Activated naive CD8-positive, alpha-beta T cell treated with anti-CD3 and anti-CD28 coated beads, Interleukin-2, amount 50 U/mL, for 24 hours (primary cell): ENCODE results near the gene MYO9A.
A peak's percentile ranks its signal among the peaks of the same experiment; 100 is the strongest.

Experiments
- ATAC-seq: fragments of 150-1000 bp; cut with Tn5 transposase; one replicate; pipeline ENCODE4 v1.10.0; 2021
- DNase-seq: peaks from one replicate; pipeline ENCODE4 v3.0.0; 2021
- H3K27ac Mint-ChIP-seq: one replicate; pipeline ENCODE4 v1.8.0; 2021; ENCODE audit warnings: mild to moderate bottlenecking, mixed read lengths
- H3K27me3 Mint-ChIP-seq: one replicate; pipeline ENCODE4 v1.8.0; 2021; ENCODE audit warnings: mixed read lengths
- H3K36me3 Mint-ChIP-seq: one replicate; pipeline ENCODE4 v1.8.0; 2021; ENCODE audit warnings: low read depth, mixed read lengths
- H3K4me1 Mint-ChIP-seq: one replicate; pipeline ENCODE4 v1.8.0; 2021; ENCODE audit warnings: mixed read lengths
- H3K4me3 Mint-ChIP-seq: one replicate; pipeline ENCODE4 v1.8.0; 2021; ENCODE audit warnings: mild to moderate bottlenecking, moderate library complexity, mixed read lengths
- H3K9me3 Mint-ChIP-seq: one replicate; pipeline ENCODE4 v1.8.0; 2021; ENCODE audit warnings: mixed read lengths

MYO9A gene

GRCh38 chr15:71788646-71789579, 329.0 kb downstream of the MYO9A start:
- no peak overlapping the region for H3K27ac Mint-ChIP-seq

GRCh38 chr15:71786673-71787072, 331.3 kb downstream of the MYO9A start:
- Mint-ChIP-seq H3K4me1 (no peaks in the 10 kb centered on the region), H3K36me3 (no peaks in the 10 kb centered on the region), H3K4me3 (no peak overlapping the region), H3K9me3 (no peaks in the 10 kb centered on the region), H3K27me3 (peaks cover 15% of the 10 kb centered on the region), H3K27ac (no peak overlapping the region)
- no peak for ATAC-seq
- no peak for DNase-seq

More at GRCh38 chr15:71788646-71789579, 329.0 kb downstream of the MYO9A start:
- no peak for DNase-seq
- Mint-ChIP-seq H3K9me3 (no peaks in the 10 kb centered on the region), H3K36me3 (no peaks in the 10 kb centered on the region), H3K27me3 (peaks cover 16% of the 10 kb centered on the region), H3K4me3 (no peak overlapping the region), H3K4me1 (no peaks in the 10 kb centered on the region)
- ATAC-seq, result no peak

- Mint-ChIP-seq H3K27ac (no peak overlapping the region), H3K9me3 (no peaks in the 10 kb centered on the region), H3K36me3 (no peaks in the 10 kb centered on the region), H3K4me3 (no peak overlapping the region), H3K27me3 (peaks cover 21% of the 10 kb centered on the region), H3K4me1 (peaks cover 1% of the 10 kb centered on the region)
- DNase-seq (no peak), ATAC-seq (no peak)
Observed at GRCh38 chr15:71785996-71786395, 332.0 kb downstream of the MYO9A start.

GRCh38 chr15:71784719-71785118, 333.2 kb downstream of the MYO9A start:
- Mint-ChIP-seq H3K27ac (no peak overlapping the region), H3K4me3 (no peak overlapping the region), H3K27me3 (peaks cover 27% of the 10 kb centered on the region), H3K36me3 (no peaks in the 10 kb centered on the region), H3K4me1 (peaks cover 4% of the 10 kb centered on the region), H3K9me3 (no peaks in the 10 kb centered on the region)
- peak; percentile 35 for DNase-seq
- ATAC-seq, result no peak

GRCh38 chr15:71782422-71783165, 335.4 kb downstream of the MYO9A start:
- DNase-seq (no peak), ATAC-seq (no peak)
- H3K27me3 Mint-ChIP-seq, result peaks cover 24% of the 10 kb centered on the region
- no peak overlapping the region for H3K4me3 Mint-ChIP-seq
- H3K27ac Mint-ChIP-seq, result no peak overlapping the region
- H3K36me3 Mint-ChIP-seq, result no peaks in the 10 kb centered on the region
- no peaks in the 10 kb centered on the region for H3K9me3 Mint-ChIP-seq
- H3K4me1 Mint-ChIP-seq, result peaks cover 4% of the 10 kb centered on the region

GRCh38 chr15:71781965-71782265, 336.0 kb downstream of the MYO9A start:
- ATAC-seq, result no peak
- H3K4me1 Mint-ChIP-seq, result peaks cover 4% of the 10 kb centered on the region

GRCh38 chr15:71781179-71781964, 336.6 kb downstream of the MYO9A start:
- ATAC-seq (no peak), DNase-seq (no peak)
- no peaks in the 10 kb centered on the region for H3K9me3 Mint-ChIP-seq
- no peaks in the 10 kb centered on the region for H3K36me3 Mint-ChIP-seq
- peaks cover 24% of the 10 kb centered on the region for H3K27me3 Mint-ChIP-seq
- H3K4me3 Mint-ChIP-seq, result no peak overlapping the region
- peak overlapping the region; percentile 56 for H3K27ac Mint-ChIP-seq
- peaks cover 4% of the 10 kb centered on the region for H3K4me1 Mint-ChIP-seq

More at GRCh38 chr15:71781965-71782265, 336.0 kb downstream of the MYO9A start:
- Mint-ChIP-seq H3K27ac (no peak overlapping the region), H3K27me3 (peaks cover 24% of the 10 kb centered on the region), H3K4me3 (no peak overlapping the region), H3K36me3 (no peaks in the 10 kb centered on the region), H3K9me3 (no peaks in the 10 kb centered on the region)
- DNase-seq, result no peak

- DNase-seq (peak; percentile 24), ATAC-seq (peak; percentile 52)
- Mint-ChIP-seq H3K9me3 (no peaks in the 10 kb centered on the region), H3K4me1 (peaks cover 4% of the 10 kb centered on the region), H3K4me3 (no peak overlapping the region), H3K36me3 (no peaks in the 10 kb centered on the region), H3K27ac (no peak overlapping the region), H3K27me3 (peaks cover 21% of the 10 kb centered on the region)
Observed at GRCh38 chr15:71780115-71780976, 337.6 kb downstream of the MYO9A start.

- H3K9me3 Mint-ChIP-seq, result no peaks in the 10 kb centered on the region
- H3K4me3 Mint-ChIP-seq, result no peak overlapping the region
- H3K4me1 Mint-ChIP-seq, result peaks cover 4% of the 10 kb centered on the region
- no peak overlapping the region for H3K27ac Mint-ChIP-seq
- H3K27me3 Mint-ChIP-seq, result peaks cover 15% of the 10 kb centered on the region
- no peaks in the 10 kb centered on the region for H3K36me3 Mint-ChIP-seq
- no peak for DNase-seq
- ATAC-seq, result no peak
Observed at GRCh38 chr15:71779073-71779797, 338.7 kb downstream of the MYO9A start.

GRCh38 chr15:71777216-71777943, 340.6 kb downstream of the MYO9A start:
- ATAC-seq, result no peak
- H3K4me1 Mint-ChIP-seq, result peaks cover 4% of the 10 kb centered on the region
- H3K9me3 Mint-ChIP-seq, result no peaks in the 10 kb centered on the region
- H3K27me3 Mint-ChIP-seq, result peaks cover 12% of the 10 kb centered on the region
- no peak overlapping the region for H3K4me3 Mint-ChIP-seq
- no peaks in the 10 kb centered on the region for H3K36me3 Mint-ChIP-seq
- no peak for DNase-seq
- H3K27ac Mint-ChIP-seq, result no peak overlapping the region

GRCh38 chr15:71776304-71776703, 341.6 kb downstream of the MYO9A start:
- Mint-ChIP-seq H3K36me3 (no peaks in the 10 kb centered on the region), H3K4me1 (peaks cover 4% of the 10 kb centered on the region), H3K9me3 (no peaks in the 10 kb centered on the region), H3K4me3 (no peak overlapping the region), H3K27ac (no peak overlapping the region), H3K27me3 (peaks cover 9% of the 10 kb centered on the region)
- DNase-seq (no peak), ATAC-seq (no peak)

GRCh38 chr15:71775856-71776255, 342.1 kb downstream of the MYO9A start:
- DNase-seq (no peak), ATAC-seq (no peak)
- Mint-ChIP-seq H3K36me3 (no peaks in the 10 kb centered on the region), H3K27me3 (peaks cover 5% of the 10 kb centered on the region), H3K27ac (no peak overlapping the region), H3K4me1 (peaks cover 2% of the 10 kb centered on the region), H3K4me3 (no peak overlapping the region), H3K9me3 (no peaks in the 10 kb centered on the region)
